Measurements from ENCODE around the gene GLRB. TPM values are rescaled to one million over a fixed set of nuclear protein-coding genes. Genes with fewer than 3 reads are reported as not detected.
"Not testable (repeated sequence)": the region's sequence is repeated elsewhere in the genome, so short reads cannot be mapped to it uniquely, and the experiment has no call there.

Gene GLRB
- not detected for total RNA-seq

DNA sequence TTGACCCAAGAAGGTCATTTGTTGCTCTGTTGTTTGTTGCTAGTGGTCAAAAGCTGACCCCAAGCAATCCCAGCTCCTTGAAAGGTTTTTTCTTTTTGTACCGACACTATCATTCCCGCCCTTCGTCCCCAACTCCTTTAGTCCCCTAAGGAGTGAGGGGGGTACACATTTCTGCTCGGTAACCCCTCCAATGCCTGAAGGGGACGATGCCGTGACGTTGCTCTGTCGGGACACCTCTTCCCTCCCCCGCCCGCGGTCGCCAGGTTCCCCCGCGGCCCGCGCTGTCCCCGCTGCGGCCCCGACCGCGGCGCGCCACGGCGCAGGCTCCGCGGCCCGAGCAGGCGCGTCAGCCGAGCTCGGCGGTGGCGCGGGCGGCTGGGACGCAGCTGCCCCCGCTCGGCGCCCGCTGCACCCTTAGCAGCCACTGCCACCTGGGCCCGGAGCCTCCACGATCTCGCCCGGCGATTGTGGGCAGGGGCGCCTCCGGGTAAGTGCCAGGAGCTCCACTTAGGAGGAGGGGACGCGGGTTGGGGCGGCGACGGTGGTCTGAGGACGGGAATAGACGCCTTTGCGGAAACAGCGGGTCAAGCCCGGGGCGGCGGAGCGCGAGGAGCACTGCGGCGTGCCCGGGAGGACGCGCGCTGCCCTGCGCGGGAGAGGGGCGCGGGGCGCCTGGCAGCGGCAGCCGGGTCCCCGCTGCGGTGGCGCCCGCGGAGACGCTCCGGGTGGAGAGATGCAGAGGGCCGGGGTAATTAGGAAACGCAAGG lies at the start of gene GLRB:
Gene GLRB (plus strand): TSS at position 340 of the 767 bp plus-strand sequence. CDS start 1,875 bp downstream, outside the sequence.
- Histone ChIP-seq H3K4me1 (ENCODE audit: insufficient read depth, low read length) (no peaks in the 10 kb centered on the region), H3K4me3 (ENCODE audit: low read length) (no peak within 1 kb of the TSS), H3K27me3 (ENCODE audit: insufficient read depth, low read length) (peaks cover 19% of the 10 kb centered on the region), H3K9me3 (ENCODE audit: low read depth, low read length) (no peaks in the 10 kb centered on the region)

DNA sequence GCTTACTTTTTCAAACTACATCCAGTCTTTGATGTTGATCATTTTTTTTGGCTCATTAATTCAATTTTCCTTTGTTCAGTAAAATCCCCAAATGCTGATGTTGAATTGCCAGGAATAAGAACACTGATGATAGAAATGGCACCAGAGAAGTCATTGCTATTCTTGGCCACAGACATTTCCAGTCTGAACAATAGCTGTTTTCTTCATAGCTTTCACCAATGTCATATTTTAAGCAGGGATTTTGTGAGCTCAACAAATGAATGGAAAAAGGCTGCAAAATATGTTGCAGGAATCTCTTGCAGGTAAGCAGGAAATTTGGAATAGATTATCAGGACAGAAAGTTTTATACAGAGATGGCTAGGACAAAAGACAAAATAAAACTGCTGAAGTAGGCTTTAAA lies 40.5 kb upstream of the GLRB start:
- Histone ChIP-seq H3K9me3 (ENCODE audit: low read depth, low read length) (no peaks in the 10 kb centered on the region), H3K4me1 (ENCODE audit: insufficient read depth, low read length) (no peaks in the 10 kb centered on the region), H3K27me3 (ENCODE audit: insufficient read depth, low read length) (no peaks in the 10 kb centered on the region), H3K4me3 (ENCODE audit: low read length) (no peak overlapping the region)

DNA sequence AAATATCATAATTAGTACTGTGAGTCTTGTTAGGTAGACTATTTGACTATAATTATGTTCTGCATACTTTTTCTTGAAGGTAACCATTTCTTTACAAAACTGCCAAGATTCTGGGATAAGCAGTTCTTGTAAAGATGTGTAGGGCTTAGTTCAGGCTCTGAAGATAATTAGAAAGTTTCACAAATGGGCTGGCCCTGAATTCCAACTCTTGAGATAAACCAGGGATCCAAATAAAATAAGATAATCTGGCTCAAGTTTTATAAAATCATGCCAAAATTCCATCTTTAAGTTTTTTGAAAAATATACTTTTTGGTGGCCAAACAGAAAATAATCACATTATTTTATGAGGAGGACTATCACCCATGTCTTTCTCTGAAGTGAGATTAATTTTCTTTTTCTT lies 35.5 kb upstream of the GLRB start:
- no peaks in the 10 kb centered on the region for H3K9me3 ChIP-seq (ENCODE audit: low read depth, low read length)
- no peak overlapping the region for H3K4me3 ChIP-seq (ENCODE audit: low read length)
- H3K4me1 ChIP-seq (ENCODE audit: insufficient read depth, low read length): peaks cover 3% of the 10 kb centered on the region
- H3K27me3 ChIP-seq (ENCODE audit: insufficient read depth, low read length): no peaks in the 10 kb centered on the region

DNA sequence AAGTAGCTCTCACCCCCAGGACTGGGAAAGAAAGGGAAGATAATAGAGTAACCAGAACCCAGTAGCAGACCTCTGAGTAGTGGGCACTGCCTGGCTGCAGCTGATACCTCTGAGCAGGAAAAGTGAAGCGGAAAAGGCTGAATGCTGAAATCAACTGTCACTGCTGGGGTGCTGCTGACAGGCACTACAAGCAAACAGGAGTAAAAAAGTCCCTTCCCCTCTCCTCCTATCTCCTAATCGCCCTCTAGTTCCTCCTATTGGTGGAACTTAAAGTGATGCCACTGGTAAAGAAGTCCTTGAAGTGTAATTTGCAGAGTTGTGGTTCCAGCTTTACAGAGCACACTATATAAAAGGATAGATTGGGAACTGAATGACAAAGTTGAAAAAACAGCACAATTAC lies 32.8 kb upstream of the GLRB start:
- Histone ChIP-seq H3K4me3 (ENCODE audit: low read length) (no peak overlapping the region), H3K4me1 (ENCODE audit: insufficient read depth, low read length) (peaks cover 3% of the 10 kb centered on the region), H3K9me3 (ENCODE audit: low read depth, low read length) (no peaks in the 10 kb centered on the region), H3K27me3 (ENCODE audit: insufficient read depth, low read length) (no peaks in the 10 kb centered on the region)

DNA sequence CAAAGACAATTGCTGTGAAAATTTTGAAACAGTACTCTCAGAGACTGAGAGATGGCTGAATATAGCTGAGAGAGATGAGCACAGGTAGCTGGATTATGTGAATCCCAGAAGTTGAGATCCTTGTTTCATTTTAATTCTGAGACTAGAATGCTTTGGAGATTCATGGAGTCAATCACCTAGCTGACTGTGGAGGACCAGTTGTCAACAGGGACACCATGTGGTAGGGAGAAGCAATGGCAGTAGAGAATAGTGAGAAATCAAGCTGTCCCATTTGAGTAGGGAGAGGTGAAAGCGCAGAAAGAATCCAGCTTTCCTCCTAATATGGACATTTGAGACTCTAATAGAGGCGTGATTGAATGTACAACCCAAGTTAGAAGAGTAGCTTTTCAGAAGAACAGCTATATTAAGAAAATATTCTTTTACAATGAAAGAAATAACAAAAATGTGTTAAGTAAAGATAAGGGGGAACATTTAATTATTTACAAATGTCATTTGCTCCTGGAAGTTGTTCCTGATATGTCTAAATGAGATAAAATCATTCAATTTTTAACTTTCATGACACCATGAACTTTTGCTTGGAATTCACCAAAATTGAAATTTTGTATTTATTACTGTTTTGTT lies 30.3 kb upstream of the GLRB start:
- Histone ChIP-seq H3K4me1 (ENCODE audit: insufficient read depth, low read length) (peaks cover 3% of the 10 kb centered on the region), H3K4me3 (ENCODE audit: low read length) (no peak overlapping the region), H3K27me3 (ENCODE audit: insufficient read depth, low read length) (no peaks in the 10 kb centered on the region), H3K9me3 (ENCODE audit: low read depth, low read length) (no peaks in the 10 kb centered on the region)

DNA sequence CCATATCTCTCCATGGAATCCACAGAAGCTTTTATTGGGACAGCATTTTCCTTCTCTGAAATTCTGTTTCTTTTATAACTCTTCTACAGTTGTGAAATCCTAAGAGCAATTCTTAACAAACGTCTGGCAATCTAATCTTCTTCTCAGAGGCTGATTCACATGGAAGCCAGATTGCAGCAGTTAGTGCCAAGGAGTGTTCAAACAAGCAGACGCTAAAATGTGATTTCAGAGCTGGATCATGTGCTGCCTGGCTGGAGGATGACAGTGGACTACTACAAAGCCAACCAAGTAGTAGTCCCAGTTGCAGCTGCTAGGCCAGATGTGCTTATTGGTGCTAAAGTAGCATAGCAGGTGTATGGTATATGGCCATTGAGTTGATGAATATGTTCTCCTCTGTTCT lies 27.7 kb upstream of the GLRB start:
- Histone ChIP-seq H3K4me1 (ENCODE audit: insufficient read depth, low read length) (no peaks in the 10 kb centered on the region), H3K9me3 (ENCODE audit: low read depth, low read length) (no peaks in the 10 kb centered on the region), H3K27me3 (ENCODE audit: insufficient read depth, low read length) (no peaks in the 10 kb centered on the region), H3K4me3 (ENCODE audit: low read length) (no peak overlapping the region)

DNA sequence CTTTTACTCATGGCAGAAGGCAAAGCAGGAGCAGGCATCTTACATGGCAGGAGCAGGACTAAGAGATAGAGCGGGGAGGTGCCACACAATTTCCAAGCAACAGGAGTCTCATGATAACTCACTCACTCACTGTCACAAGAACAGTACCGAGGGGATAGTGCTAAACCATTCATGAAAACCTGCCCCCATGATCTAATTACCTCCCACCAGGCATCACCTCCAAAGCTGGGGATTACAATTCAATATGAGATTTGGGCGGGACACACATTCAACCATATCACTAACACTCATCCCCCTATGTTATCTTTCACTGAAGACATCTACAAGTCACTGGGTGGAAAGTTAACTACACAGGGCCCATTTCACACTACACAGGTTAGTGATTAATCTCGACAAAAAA lies 25.4 kb upstream of the GLRB start:
- Histone ChIP-seq H3K4me3 (ENCODE audit: low read length) (no peak overlapping the region), H3K27me3 (ENCODE audit: insufficient read depth, low read length) (no peaks in the 10 kb centered on the region), H3K9me3 (ENCODE audit: low read depth, low read length) (no peaks in the 10 kb centered on the region), H3K4me1 (ENCODE audit: insufficient read depth, low read length) (no peaks in the 10 kb centered on the region)

DNA sequence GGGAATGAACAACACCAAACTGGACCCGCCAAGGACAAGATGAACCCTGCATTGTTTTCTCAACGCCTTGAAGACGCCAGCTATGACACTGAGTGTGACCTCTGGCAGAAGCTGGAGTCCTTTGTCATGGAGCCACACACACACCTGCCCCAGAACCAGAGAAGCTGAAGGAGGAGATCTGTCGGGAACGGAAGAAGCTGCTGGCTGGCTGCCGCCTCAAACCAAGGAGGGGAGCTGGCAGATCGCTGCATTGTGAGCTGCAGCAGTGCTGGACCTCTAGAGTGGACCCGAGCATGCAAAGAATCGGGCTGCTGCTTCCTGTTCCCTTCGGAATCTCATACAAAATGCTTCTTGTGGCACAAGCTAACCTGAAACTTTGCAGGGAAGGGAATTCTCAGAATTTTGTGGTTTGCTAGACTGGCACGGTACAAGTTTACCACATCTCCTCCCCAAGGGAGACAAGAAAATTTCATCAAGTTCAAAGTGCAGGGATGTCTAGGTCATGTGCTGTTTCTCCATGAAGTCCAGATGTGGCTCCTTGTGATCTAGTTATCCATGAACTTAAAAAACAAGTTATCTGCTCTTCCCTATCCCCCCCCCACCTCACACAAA lies 23.4 kb upstream of the GLRB start:
- Histone ChIP-seq H3K4me3 (ENCODE audit: low read length) (no peak overlapping the region), H3K9me3 (ENCODE audit: low read depth, low read length) (no peaks in the 10 kb centered on the region), H3K4me1 (ENCODE audit: insufficient read depth, low read length) (no peaks in the 10 kb centered on the region), H3K27me3 (ENCODE audit: insufficient read depth, low read length) (no peaks in the 10 kb centered on the region)

DNA sequence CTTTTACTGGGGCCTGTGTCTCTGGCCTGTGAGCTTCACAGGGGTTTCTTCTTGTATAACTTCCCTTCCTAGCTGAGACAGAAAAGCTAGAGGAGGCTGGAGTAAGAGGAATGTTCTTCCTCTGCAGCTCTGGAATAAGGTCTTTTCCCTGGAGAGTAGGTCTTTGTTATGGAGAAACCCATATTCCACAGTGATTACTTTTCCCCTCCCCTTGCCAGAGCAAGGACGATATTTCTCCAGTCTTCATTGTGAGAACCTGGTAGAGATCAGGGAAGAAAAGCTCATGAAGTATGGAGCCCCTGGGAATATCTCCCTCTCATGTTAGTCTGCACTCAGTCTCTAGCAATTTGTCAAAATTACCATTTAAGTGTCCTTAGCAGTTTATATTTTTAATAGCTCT lies 18.7 kb upstream of the GLRB start:
- Histone ChIP-seq H3K4me3 (ENCODE audit: low read length) (no peak overlapping the region), H3K4me1 (ENCODE audit: insufficient read depth, low read length) (no peaks in the 10 kb centered on the region), H3K9me3 (ENCODE audit: low read depth, low read length) (no peaks in the 10 kb centered on the region), H3K27me3 (ENCODE audit: insufficient read depth, low read length) (no peaks in the 10 kb centered on the region)

DNA sequence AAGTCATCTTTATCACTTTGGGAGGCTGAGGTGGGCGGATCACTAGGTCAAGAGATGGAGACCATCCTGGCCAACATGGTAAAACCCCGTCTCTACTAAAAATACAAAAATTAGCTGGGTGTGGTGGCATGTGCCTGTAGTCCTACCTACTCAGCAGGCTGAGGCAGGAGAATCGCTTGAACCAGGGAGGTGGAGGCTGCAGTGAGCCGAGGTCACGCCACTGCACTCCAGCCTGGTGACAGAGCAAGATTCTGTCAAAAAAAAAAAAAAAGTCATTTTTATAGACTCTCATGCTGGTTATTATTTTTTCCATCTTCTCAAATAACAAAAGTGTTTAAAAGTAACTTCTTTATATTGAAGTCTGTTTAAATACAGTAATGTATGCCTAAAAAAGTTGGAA lies 17.1 kb upstream of the GLRB start:
- not testable (repeated sequence) for H3K4me3 ChIP-seq (ENCODE audit: low read length); H3K4me1 ChIP-seq (ENCODE audit: insufficient read depth, low read length); H3K9me3 ChIP-seq (ENCODE audit: low read depth, low read length); H3K27me3 ChIP-seq (ENCODE audit: insufficient read depth, low read length)

DNA sequence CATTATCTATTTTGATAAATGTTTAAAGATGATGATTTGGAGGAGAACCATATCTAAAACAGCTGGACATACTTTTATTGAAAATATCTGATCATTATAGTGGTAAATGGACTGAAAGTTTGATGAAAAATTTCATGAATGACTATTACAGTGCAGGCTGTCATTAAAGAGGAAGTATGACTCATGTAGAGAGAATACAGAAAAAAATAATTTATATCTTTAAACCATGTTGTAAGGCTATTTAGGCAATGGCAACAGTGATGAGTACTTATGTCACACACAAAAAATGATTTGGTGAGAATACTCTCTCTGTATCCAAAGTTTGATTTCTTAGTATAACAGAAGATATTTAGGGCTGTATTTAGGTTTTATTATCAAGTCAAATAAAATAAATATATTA lies 3.9 kb upstream of the GLRB start:
- no peak overlapping the region for H3K4me3 ChIP-seq (ENCODE audit: low read length)
- H3K4me1 ChIP-seq (ENCODE audit: insufficient read depth, low read length): no peaks in the 10 kb centered on the region
- H3K9me3 ChIP-seq (ENCODE audit: low read depth, low read length): no peaks in the 10 kb centered on the region
- H3K27me3 ChIP-seq (ENCODE audit: insufficient read depth, low read length): peaks cover 16% of the 10 kb centered on the region

DNA sequence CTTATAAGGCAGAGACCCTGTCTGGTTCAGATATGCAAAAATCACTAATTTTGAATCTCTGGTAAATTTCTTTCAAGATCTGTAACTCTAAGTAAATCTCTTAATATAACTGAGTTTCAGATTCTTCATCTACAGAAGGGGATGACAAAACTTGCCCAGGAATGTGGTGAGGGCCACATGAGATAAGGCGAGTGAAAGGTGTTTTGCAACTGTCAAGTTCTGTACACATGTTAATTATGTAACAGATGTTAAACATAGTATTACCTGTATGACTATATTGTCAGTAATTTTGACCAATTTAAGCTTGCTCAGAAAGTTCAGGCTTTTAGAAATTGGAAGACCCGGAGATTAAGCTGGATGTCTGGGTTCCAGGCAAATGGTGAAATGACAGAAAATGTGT lies 549 bp upstream of the GLRB start:
- H3K9me3 ChIP-seq (ENCODE audit: low read depth, low read length): no peaks in the 10 kb centered on the region
- H3K27me3 ChIP-seq (ENCODE audit: insufficient read depth, low read length): peaks cover 19% of the 10 kb centered on the region
- no peak overlapping the region for H3K4me3 ChIP-seq (ENCODE audit: low read length)

DNA sequence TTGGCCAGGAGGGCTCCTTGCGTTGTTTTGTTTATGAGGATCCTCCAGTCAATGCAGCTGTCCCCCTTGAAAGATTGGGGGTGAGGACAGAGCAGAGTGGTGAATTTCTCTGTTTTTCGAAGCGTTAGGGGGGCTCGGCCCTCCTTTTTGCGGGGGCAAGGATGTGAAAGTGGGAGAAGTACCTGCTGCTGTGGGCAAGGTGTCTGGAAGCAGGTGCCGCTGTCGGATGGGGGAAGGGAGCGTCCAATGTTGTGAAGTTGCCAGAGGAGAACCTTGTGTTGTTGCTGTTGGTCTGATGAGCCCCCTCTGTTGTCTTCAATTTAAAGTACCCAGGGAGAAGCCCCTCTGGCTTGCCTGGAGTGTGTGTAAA lies 613 bp downstream of the GLRB start:
- Histone ChIP-seq H3K4me1 (ENCODE audit: insufficient read depth, low read length) (no peaks in the 10 kb centered on the region), H3K27me3 (ENCODE audit: insufficient read depth, low read length) (peaks cover 19% of the 10 kb centered on the region), H3K9me3 (ENCODE audit: low read depth, low read length) (no peaks in the 10 kb centered on the region), H3K4me3 (ENCODE audit: low read length) (no peak overlapping the region)

More for the DNA sequence above, 549 bp upstream of the GLRB start:
- no peaks in the 10 kb centered on the region for H3K4me1 ChIP-seq (ENCODE audit: insufficient read depth, low read length)

DNA sequence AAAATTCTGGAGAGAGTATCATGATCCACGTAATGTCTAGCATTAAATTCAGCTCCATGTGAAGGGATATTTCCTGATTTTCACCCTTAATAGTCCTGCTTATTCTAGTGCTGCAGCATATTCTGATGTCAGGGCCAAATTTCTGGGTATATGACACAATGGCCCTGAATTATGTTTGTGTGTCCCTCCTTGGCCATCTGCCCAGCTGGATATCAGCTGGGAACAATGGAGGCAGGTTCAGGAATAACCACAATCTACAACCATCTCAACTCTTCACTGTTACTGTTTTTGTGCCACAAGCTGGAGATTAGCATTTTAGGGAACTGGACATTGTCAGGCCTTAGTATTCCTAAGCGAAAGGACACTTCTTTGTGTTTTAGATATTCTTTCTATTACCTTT lies 3.5 kb downstream of the GLRB start:
- Histone ChIP-seq H3K27me3 (ENCODE audit: insufficient read depth, low read length) (peaks cover 19% of the 10 kb centered on the region), H3K4me1 (ENCODE audit: insufficient read depth, low read length) (no peaks in the 10 kb centered on the region), H3K4me3 (ENCODE audit: low read length) (no peak overlapping the region), H3K9me3 (ENCODE audit: low read depth, low read length) (no peaks in the 10 kb centered on the region)

DNA sequence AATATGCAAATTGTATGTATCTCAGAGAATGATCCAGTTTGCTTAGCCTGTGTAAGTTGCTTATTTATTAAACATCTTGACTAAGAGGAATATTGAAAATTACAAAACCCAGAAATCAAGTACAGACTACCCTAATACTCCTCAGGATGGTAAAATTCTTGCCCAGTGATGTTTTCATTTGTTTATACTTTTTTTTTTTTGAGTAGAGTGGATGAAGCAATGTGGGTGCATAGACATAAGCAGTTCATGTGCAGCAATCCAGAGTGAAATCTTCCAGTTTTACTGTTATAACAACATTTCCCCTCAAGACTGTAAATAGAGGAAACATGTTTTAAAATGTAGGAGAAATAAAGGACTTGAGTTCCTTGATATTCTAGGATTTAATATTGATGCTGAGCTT lies 4.7 kb downstream of the GLRB start:
- H3K4me3 ChIP-seq (ENCODE audit: low read length): no peak overlapping the region
- peaks cover 9% of the 10 kb centered on the region for H3K27me3 ChIP-seq (ENCODE audit: insufficient read depth, low read length)
- H3K9me3 ChIP-seq (ENCODE audit: low read depth, low read length): no peaks in the 10 kb centered on the region
- no peaks in the 10 kb centered on the region for H3K4me1 ChIP-seq (ENCODE audit: insufficient read depth, low read length)

DNA sequence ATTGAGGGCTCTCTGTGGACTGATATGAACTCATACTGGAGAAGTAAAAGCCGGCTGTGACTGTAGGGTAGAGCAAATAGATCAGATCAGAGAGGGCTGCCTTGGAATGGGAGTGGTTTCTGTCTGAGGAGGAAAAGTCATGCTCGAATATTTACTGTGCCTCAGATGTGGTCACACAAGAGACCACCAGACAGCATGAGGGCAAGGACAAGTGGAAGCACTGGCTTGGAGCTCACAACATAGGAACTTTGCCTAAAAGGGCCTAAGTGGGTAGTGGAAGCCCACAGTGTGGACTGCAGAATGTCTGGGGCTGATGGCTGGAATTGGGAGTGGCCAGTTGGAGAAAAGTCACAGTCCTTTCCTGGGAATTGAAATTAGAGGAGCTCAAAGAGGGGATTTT lies 19.8 kb downstream of the GLRB start:
- Histone ChIP-seq H3K4me1 (ENCODE audit: insufficient read depth, low read length) (no peaks in the 10 kb centered on the region), H3K4me3 (ENCODE audit: low read length) (no peak overlapping the region), H3K27me3 (ENCODE audit: insufficient read depth, low read length) (no peaks in the 10 kb centered on the region), H3K9me3 (ENCODE audit: low read depth, low read length) (no peaks in the 10 kb centered on the region)

All from mononuclear cell (primary cell).